ENCODE measurements around the gene CPT1A.

Gene CPT1A

DNA sequence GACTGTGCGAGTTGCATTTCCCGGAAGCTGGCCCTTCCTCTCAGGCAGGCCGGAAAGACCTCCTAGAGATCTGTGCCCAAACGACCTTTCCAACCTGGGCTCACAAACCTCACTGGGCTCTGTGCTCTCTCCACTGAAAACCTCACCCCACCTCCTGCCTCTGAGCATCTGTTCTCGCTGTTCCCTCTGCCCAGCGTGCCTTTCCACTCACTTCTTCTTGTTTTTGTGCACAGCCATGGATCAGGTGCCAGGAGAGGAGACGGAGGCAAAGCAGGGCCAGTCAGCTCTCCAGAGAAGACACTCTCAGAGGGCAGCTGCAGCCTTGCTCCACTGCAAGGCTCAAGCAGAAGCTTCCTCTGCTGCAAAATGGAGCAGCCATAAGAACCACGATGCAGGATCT, 10.9 kb upstream of the CPT1A start:
- FAIRE-seq (no peak), DNase-seq (ENCODE audit: insufficient read length, low spot score) (no peak)
- TF ChIP-seq, protein P1, sequence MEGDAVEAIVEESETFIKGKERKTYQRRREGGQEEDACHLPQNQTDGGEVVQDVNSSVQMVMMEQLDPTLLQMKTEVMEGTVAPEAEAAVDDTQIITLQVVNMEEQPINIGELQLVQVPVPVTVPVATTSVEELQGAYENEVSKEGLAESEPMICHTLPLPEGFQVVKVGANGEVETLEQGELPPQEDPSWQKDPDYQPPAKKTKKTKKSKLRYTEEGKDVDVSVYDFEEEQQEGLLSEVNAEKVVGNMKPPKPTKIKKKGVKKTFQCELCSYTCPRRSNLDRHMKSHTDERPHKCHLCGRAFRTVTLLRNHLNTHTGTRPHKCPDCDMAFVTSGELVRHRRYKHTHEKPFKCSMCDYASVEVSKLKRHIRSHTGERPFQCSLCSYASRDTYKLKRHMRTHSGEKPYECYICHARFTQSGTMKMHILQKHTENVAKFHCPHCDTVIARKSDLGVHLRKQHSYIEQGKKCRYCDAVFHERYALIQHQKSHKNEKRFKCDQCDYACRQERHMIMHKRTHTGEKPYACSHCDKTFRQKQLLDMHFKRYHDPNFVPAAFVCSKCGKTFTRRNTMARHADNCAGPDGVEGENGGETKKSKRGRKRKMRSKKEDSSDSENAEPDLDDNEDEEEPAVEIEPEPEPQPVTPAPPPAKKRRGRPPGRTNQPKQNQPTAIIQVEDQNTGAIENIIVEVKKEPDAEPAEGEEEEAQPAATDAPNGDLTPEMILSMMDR (IDR thresholded peaks at IDR 0.05; ENCODE audit: insufficient read depth, missing control alignments), result no peak

DNA sequence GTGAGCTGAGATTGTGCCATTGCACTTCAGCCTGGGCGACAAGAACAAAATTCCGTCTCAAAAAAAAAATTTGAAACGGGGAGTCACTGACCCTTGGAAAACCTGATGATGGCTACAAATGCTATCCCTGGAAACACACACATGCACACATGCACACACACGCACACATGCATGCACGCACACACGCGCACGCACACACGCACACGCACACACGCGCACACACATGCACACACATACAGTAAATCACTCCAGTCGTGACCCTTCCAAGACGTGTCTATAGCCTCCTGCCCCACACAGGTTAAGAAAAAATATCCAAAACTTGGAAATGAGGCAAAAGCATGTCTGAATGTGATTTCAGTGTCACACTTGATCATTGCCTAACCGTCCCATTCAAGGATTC, 6.7 kb upstream of the CPT1A start:
- FAIRE-seq (no peak), DNase-seq (ENCODE audit: insufficient read length, low spot score) (no peak)
- TF ChIP-seq, protein P1 (IDR thresholded peaks at IDR 0.05; ENCODE audit: insufficient read depth, missing control alignments), result no peak

DNA sequence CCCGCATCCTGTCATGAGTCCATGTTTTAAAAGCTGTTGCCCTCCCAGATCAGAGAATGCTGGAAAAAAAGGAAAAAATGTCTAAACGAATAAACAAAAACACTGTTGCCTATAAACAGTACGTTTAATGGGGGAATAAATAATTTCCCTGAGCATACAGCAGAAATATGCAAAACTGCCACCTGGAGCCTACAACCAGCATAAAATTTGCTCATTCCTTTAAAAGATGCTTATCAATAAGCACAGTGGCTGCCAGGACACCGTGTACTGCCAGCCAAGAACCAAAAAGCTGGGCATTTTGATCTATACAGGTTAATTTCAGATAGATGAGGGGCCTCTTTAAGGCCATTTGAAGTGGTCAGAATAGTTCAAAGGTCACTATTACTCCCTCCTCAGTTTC, 5.7 kb upstream of the CPT1A start:
- TF ChIP-seq, protein P1 (IDR thresholded peaks at IDR 0.05; ENCODE audit: insufficient read depth, missing control alignments), result no peak
- DNase-seq (ENCODE audit: insufficient read length, low spot score) (no peak), FAIRE-seq (no peak)

DNA sequence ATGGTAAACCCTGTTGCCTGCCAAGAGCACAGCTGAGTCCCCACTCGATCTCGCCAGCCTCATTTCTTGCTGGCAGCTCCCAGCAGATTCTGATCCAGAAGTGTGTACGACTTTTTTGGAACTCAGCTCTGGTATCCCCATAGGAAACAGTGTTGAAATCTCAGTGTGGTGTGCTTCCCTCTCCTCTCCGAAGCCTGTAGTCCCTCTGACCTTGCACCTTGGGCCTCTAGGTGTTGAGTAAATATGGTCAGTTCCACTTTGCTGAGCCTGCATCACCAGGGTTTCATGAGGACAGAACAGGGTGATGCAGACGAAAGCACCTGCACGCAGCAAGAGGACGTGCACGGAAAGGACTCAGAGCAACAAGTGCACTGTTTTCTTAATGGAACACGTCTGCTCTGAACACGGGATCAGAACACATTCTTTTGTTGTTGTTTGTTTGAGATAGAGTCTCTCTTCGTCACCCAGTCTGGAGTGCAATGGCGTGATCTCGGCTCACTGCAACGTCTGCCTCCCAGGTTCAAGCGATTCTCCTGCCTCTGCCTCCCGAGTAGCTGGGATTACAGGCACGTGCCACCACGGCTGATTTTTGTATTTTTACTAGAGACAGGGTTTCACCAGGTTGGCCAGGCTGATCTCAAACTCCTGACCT, 3.8 kb upstream of the CPT1A start:
- FAIRE-seq, result no peak
- TF ChIP-seq, protein P1 (IDR thresholded peaks at IDR 0.05; ENCODE audit: insufficient read depth, missing control alignments), result no peak
- no peak for DNase-seq (ENCODE audit: insufficient read length, low spot score)

DNA sequence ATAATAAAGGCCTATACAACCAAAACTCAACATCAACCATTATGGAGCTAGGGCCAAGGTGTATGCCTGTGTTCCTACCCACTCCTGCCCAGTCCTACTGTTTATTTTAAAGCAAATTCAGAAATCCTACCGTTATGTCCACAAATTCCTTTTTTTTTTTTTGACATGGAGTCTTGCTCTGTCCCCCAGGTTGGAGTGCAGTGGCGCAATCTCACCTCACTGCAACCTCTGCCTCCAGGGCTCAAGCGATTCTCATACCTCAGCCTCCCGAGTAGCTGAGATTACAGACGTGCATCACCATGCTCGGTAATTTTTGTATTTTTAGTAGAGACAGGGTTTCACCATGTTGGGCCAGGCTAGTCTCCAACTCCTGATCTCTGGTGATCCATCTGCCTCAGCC, 3.1 kb upstream of the CPT1A start:
- no peak for DNase-seq (ENCODE audit: insufficient read length, low spot score)
- TF ChIP-seq, protein P1 (IDR thresholded peaks at IDR 0.05; ENCODE audit: insufficient read depth, missing control alignments), result no peak
- FAIRE-seq, result no peak

DNA sequence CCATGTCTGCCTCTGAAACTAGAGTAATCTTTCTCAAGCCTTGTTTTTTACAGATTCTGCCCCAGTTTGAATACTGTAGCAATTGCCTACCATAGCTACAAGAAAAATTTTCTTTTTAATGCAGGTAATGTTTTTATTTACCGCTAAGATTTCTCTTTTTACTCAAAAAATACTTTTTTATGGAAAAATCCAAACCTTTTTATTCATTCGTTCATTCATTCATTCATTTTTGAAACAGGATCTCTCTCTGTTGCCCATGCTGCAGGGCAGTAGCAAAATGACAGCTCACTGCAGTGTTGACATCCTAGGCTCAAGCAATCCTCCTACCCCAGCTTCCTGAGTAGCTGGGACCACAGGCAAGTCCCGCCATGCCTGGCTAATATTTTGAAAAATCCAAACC, 2.7 kb upstream of the CPT1A start:
- TF ChIP-seq, protein P1 (IDR thresholded peaks at IDR 0.05; ENCODE audit: insufficient read depth, missing control alignments), result no peak
- FAIRE-seq, result no peak
- no peak for DNase-seq (ENCODE audit: insufficient read length, low spot score)

DNA sequence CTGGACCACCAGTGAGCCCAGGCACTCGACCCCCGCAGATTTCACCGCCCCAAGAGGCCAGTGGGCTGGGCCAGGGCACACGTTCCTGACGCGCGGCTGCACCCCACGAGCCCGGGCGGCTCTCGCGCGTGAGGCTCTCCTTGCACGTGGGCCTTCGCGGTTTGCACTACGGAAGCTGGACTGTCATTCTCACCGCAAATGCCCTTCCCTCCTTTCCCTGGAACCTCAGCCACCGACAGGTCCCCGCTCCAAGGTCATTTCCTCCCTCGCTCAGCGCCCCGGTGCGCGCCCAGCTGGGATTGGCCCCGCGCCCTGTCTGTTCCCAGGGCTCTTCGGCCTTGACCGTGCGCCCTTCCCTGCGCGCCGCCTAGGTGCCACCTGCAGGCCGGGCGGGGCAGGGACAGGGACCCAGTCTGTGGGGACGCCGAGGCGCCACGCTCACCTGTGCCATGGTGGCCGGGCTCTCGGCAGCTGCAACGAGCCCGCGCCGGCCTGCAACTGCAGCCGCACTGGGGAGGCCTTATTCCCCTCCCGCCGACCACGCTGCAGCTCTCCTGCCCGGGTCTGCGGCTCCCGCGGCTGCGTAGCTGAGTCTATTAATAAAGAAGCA, 2.1 kb upstream of the CPT1A start:
- TF ChIP-seq, protein P1 (IDR thresholded peaks at IDR 0.05; ENCODE audit: insufficient read depth, missing control alignments), result no peak
- FAIRE-seq (no peak), DNase-seq (ENCODE audit: insufficient read length, low spot score) (no peak)
